CD14-positive monocyte (primary cell): ENCODE results near the gene TIMM21. TPM values are rescaled to one million over a fixed set of nuclear protein-coding genes. Genes with fewer than 3 reads are reported as not detected.

Source experiments
- DNase-seq, 3 donors: peaks; one replicate each; pipeline ENCODE4 v3.0.0-alpha.2; 2011 to 2022
- H2AFZ ChIP-seq: 2 replicates; pipeline ENCODE4 v1.6.0; 2012; ENCODE audit warnings: mild to moderate bottlenecking, low read depth, low read length, inconsistent platforms; ENCODE audit not compliant: insufficient read depth, poor library complexity, severe bottlenecking
- H3K27ac ChIP-seq, 2 donors: 1 replicate in 1 of 2; 2 replicates in 1 of 2; pipeline ENCODE4 v1.5.1; 2012 to 2013; ENCODE audit warnings: low read length in 2 of 2, control low read depth in 1 of 2, inconsistent platforms in 1 of 2, low read depth in 1 of 2, mild to moderate bottlenecking in 1 of 2
- H3K27me3 ChIP-seq, 2 donors: one replicate each; pipeline versions ENCODE4 v1.6.0 to v1.6.1; 2011 to 2013; ENCODE audit warnings: low read length in 2 of 2; ENCODE audit not compliant: control insufficient read depth in 2 of 2, insufficient read depth in 2 of 2
- H3K36me3 ChIP-seq, 2 donors: replicated peaks in 1 of 2; 1 replicate in 1 of 2; 2 replicates in 1 of 2; pipeline versions ENCODE4 v1.5.1 to v1.6.1; 2012 to 2013; ENCODE audit warnings: low read length in 2 of 2, control low read depth in 1 of 2, inconsistent platforms in 1 of 2, mild to moderate bottlenecking in 1 of 2; ENCODE audit not compliant: insufficient read depth in 2 of 2, control insufficient read depth in 1 of 2
- H3K4me1 ChIP-seq, 2 donors: 1 replicate in 1 of 2; 2 replicates in 1 of 2; pipeline versions ENCODE4 v1.5.1 to v1.6.1; 2012 to 2013; ENCODE audit warnings: low read length in 2 of 2, control low read depth in 1 of 2, inconsistent platforms in 1 of 2, mild to moderate bottlenecking in 1 of 2, moderate library complexity in 1 of 2; ENCODE audit not compliant: insufficient read depth in 2 of 2, control insufficient read depth in 1 of 2
- H3K4me2 ChIP-seq: replicated peaks from 2 replicates; pipeline ENCODE3; 2012; ENCODE audit warnings: low read length, moderate library complexity, mild to moderate bottlenecking; ENCODE audit not compliant: poor library complexity, severe bottlenecking; ENCODE audit errors: extremely low read depth
- H3K4me3 ChIP-seq, 3 experiments: fragments of 200-600 bp in 1 of 3; sonication (generic) in 1 of 3; replicated peaks in 1 of 3; 1 replicate in 2 of 3; 2 replicates in 1 of 3; pipeline ENCODE4 v1.5.1; 2011 to 2013; ENCODE audit warnings: low read length in 3 of 3, mild to moderate bottlenecking in 3 of 3, control low read depth in 2 of 3, low read depth in 2 of 3, inconsistent platforms in 1 of 3, moderate library complexity in 1 of 3
- H3K79me2 ChIP-seq: 2 replicates; pipeline ENCODE4 v1.6.0; 2012; ENCODE audit warnings: mild to moderate bottlenecking, control low read depth, inconsistent platforms, low read length, moderate library complexity; ENCODE audit not compliant: insufficient read depth
- H3K9ac ChIP-seq: 2 replicates; pipeline ENCODE4 v1.6.0; 2017; ENCODE audit warnings: low read length, mild to moderate bottlenecking; ENCODE audit not compliant: insufficient read depth, poor library complexity, severe bottlenecking
- H3K9me3 ChIP-seq, 2 donors: replicated peaks in 1 of 2; 1 replicate in 1 of 2; 2 replicates in 1 of 2; pipeline versions ENCODE4 v1.5.1 to v1.6.1; 2012 to 2013; ENCODE audit warnings: low read length in 2 of 2, control low read depth in 1 of 2; ENCODE audit not compliant: control insufficient read depth in 1 of 2, insufficient read depth in 1 of 2
- H4K20me1 ChIP-seq: 2 replicates; pipeline ENCODE4 v1.6.0; 2012; ENCODE audit warnings: mild to moderate bottlenecking, low read length, control low read depth, moderate library complexity; ENCODE audit not compliant: insufficient read depth
- H3K27ac Mint-ChIP-seq, 7 donors: one replicate each; pipeline ENCODE4 v1.8.0; 2020; ENCODE audit warnings: mild to moderate bottlenecking in 7 of 7, mixed read lengths in 7 of 7, moderate library complexity in 6 of 7, inconsistent platforms in 2 of 7
- H3K27me3 Mint-ChIP-seq, 3 donors: one replicate each; pipeline ENCODE4 v1.8.0; 2021 to 2022; ENCODE audit warnings: low read depth in 3 of 3, mild to moderate bottlenecking in 3 of 3, mixed read lengths in 3 of 3, moderate library complexity in 3 of 3, inconsistent platforms in 1 of 3
- H3K36me3 Mint-ChIP-seq, 2 donors: one replicate each; pipeline ENCODE4 v1.8.0; 2020; ENCODE audit warnings: mixed read lengths in 2 of 2, inconsistent platforms in 1 of 2, mild to moderate bottlenecking in 1 of 2
- H3K4me1 Mint-ChIP-seq: one replicate; pipeline ENCODE4 v1.8.0; 2020; ENCODE audit warnings: mild to moderate bottlenecking, mixed read lengths
- H3K4me3 Mint-ChIP-seq, 2 donors: one replicate each; pipeline ENCODE4 v1.8.0; 2020; ENCODE audit warnings: mild to moderate bottlenecking in 2 of 2, mixed read lengths in 2 of 2, moderate library complexity in 1 of 2
- H3K9me3 Mint-ChIP-seq, 7 donors: one replicate each; pipeline ENCODE4 v1.8.0; 2020 to 2022; ENCODE audit warnings: mixed read lengths in 7 of 7, mild to moderate bottlenecking in 6 of 7, moderate library complexity in 6 of 7, inconsistent platforms in 2 of 7
- WGBS: methylation state at CpG from one replicate; pipeline ENCODE4 v1.1.5; 2013; ENCODE audit warnings: missing lambda C conversion rate; ENCODE audit not compliant: insufficient coverage; 5-methylcytosine and 5-hydroxymethylcytosine counted together
- intact Hi-C, 2 donors: fragments of 100-400 bp; cut with micrococcal nuclease; formaldehyde crosslinking; loops; one replicate each; pipeline versions ENCODE4 v1.15.0 to v1.15.1; 2023
- polyA plus RNA-seq, 3 donors: library from polyadenylated mRNA; depleted of rRNA in 1 of 3; unstranded in 2 of 3; stranded (reverse) in 1 of 3; fragments of 300-500 nt in 2 of 3; fragments of >200 nt in 1 of 3; fragmentation: Illumina TruSeq in 2 of 3; gene quantifications; 1 replicate in 2 of 3; 2 replicates in 1 of 3; pipeline ENCODE4 v1.2.3, GENCODE V29; 2012 to 2021
- TF ChIP-seq, protein P1 (sequence below): fragments of 200-600 bp; IDR thresholded peaks from one replicate; pipeline ENCODE4 v1.8.0; 2022; ENCODE audit warnings: antibody characterized with exemption, mild to moderate bottlenecking

The TIMM21 gene
- polyA plus RNA-seq, 3 donors, result 11.0 to 15.6 (median 14.7) TPM

GRCh38 chr18:74113711-74114110 lies 34.6 kb upstream of the TIMM21 start:
- Histone ChIP-seq H3K36me3 (no peaks in the 10 kb centered on the region), H3K9ac (no peak overlapping the region), H3K9me3 (no peaks in the 10 kb centered on the region), H3K4me2 (no peak overlapping the region), H3K27me3 (no peaks in the 10 kb centered on the region), H3K4me1 (no peaks in the 10 kb centered on the region), H3K27ac (no peak overlapping the region), H3K79me2 (no peaks in the 10 kb centered on the region), H3K4me3 (no peak overlapping the region), H4K20me1 (no peaks in the 10 kb centered on the region), H2AFZ (no peak overlapping the region)
- intact Hi-C loops, result no loop called here
- H3K4me3 Mint-ChIP-seq, result no peak overlapping the region
- H3K9me3 Mint-ChIP-seq, result peaks cover 0 to 12% (median 5%) of the 10 kb centered on the region in 7 donors
- TF ChIP-seq, protein P1, sequence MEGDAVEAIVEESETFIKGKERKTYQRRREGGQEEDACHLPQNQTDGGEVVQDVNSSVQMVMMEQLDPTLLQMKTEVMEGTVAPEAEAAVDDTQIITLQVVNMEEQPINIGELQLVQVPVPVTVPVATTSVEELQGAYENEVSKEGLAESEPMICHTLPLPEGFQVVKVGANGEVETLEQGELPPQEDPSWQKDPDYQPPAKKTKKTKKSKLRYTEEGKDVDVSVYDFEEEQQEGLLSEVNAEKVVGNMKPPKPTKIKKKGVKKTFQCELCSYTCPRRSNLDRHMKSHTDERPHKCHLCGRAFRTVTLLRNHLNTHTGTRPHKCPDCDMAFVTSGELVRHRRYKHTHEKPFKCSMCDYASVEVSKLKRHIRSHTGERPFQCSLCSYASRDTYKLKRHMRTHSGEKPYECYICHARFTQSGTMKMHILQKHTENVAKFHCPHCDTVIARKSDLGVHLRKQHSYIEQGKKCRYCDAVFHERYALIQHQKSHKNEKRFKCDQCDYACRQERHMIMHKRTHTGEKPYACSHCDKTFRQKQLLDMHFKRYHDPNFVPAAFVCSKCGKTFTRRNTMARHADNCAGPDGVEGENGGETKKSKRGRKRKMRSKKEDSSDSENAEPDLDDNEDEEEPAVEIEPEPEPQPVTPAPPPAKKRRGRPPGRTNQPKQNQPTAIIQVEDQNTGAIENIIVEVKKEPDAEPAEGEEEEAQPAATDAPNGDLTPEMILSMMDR, result no peak
- H3K27ac Mint-ChIP-seq, result no peak overlapping the region
- H3K27me3 Mint-ChIP-seq, result peaks cover 0 to 2% (median 2%) of the 10 kb centered on the region in 3 donors
- no peaks in the 10 kb centered on the region for H3K36me3 Mint-ChIP-seq
- DNase-seq, result no peak
- H3K4me1 Mint-ChIP-seq, result no peaks in the 10 kb centered on the region

DNA sequence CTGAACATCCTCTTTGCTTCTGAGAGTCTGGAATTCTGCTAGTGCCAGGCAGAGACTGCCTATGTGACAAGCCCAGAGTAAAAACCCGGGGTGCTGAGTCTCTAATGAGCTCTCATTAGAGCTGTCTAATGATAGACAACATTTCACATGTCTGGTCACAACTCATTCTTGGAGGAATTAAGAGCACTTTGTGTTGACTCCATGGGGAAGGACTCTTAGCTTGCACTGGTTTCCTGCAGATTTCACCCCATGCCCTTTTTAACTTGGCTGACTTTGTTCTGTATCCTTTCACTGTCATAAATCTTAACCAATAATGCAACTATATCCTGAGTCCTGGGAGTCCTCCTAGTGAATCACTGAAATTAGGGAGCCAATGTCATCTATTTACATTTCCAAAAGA lies 34.2 kb upstream of the TIMM21 start:
- H3K27ac ChIP-seq, result no peak overlapping the region
- H3K9ac ChIP-seq, result no peak overlapping the region
- DNase-seq, result no peak
- H3K27me3 Mint-ChIP-seq, result peaks cover 0 to 2% (median 2%) of the 10 kb centered on the region in 3 donors
- no peak overlapping the region for H3K4me2 ChIP-seq
- 75% methylated on average over 1 of the region's 1 CpG for WGBS
- H3K79me2 ChIP-seq, result no peaks in the 10 kb centered on the region
- H4K20me1 ChIP-seq, result no peaks in the 10 kb centered on the region
- H3K27ac Mint-ChIP-seq, result no peak overlapping the region
- no peaks in the 10 kb centered on the region for H3K9me3 ChIP-seq
- no peaks in the 10 kb centered on the region for H3K36me3 Mint-ChIP-seq
- H3K4me1 Mint-ChIP-seq, result no peaks in the 10 kb centered on the region
- no peaks in the 10 kb centered on the region for H3K36me3 ChIP-seq
- intact Hi-C loops, result no loop called here
- H3K4me3 Mint-ChIP-seq, result no peak overlapping the region
- no peak overlapping the region for H2AFZ ChIP-seq
- no peaks in the 10 kb centered on the region for H3K4me1 ChIP-seq
- H3K27me3 ChIP-seq, result no peaks in the 10 kb centered on the region
- no peak overlapping the region for H3K4me3 ChIP-seq
- TF ChIP-seq, protein P1, result no peak
- peaks cover 0 to 9% (median 5%) of the 10 kb centered on the region in 7 donors for H3K9me3 Mint-ChIP-seq
